MCF 10A (cell line): ENCODE results near the gene MLXIP. TPM values are rescaled to one million over a fixed set of nuclear protein-coding genes. Genes with fewer than 3 reads are reported as not detected.
A peak's percentile ranks its signal among the peaks of the same experiment; 100 is the strongest.

Experiments used
- BruUV-seq: library from RNA; stranded (reverse); fragments of 400-500 nt; replicated peaks from 2 replicates; lab custom pipeline; 2021; lab: Mats Ljungman, UMichigan
- CTCF ChIA-PET: fragments of 300-600 bp; sonication (Branson Sonifier 250); formaldehyde crosslinking; extraction: SDS; loops from one replicate; lab custom pipeline; 2021; ENCODE audit warnings: antibody characterized with exemption, inconsistent platforms; lab: Yijun Ruan, JAX
- POLR2A ChIA-PET: fragments of 300-600, 350-650 bp; sonication (Branson Sonifier 250); formaldehyde crosslinking; extraction: SDS; loops from one replicate; lab custom pipeline; 2020; ENCODE audit warnings: antibody characterized with exemption, inconsistent platforms; lab: Yijun Ruan, JAX
- DNase-seq: peaks from one replicate; pipeline ENCODE4 v3.0.0-alpha.2; 2018; ENCODE audit not compliant: unreplicated experiment
- H3K27ac Mint-ChIP-seq: one replicate; pipeline ENCODE4 v1.8.0; 2022; ENCODE audit warnings: mild to moderate bottlenecking, low read depth, mixed read lengths; ENCODE audit not compliant: unreplicated experiment
- H3K27me3 Mint-ChIP-seq: one replicate; pipeline ENCODE4 v1.8.0; 2022; ENCODE audit warnings: mixed read lengths; ENCODE audit not compliant: insufficient read depth, unreplicated experiment
- H3K36me3 Mint-ChIP-seq: one replicate; pipeline ENCODE4 v1.8.0; 2022; ENCODE audit warnings: mild to moderate bottlenecking, moderate library complexity, mixed read lengths; ENCODE audit not compliant: insufficient read depth, unreplicated experiment
- H3K4me1 Mint-ChIP-seq: one replicate; pipeline ENCODE4 v1.8.0; 2022; ENCODE audit warnings: mixed read lengths; ENCODE audit not compliant: insufficient read depth, unreplicated experiment
- H3K4me3 Mint-ChIP-seq: one replicate; pipeline ENCODE4 v1.8.0; 2022; ENCODE audit warnings: mild to moderate bottlenecking, moderate library complexity, mixed read lengths; ENCODE audit not compliant: unreplicated experiment
- H3K9me3 Mint-ChIP-seq: one replicate; pipeline ENCODE4 v1.8.0; 2022; ENCODE audit warnings: mixed read lengths; ENCODE audit not compliant: unreplicated experiment
- CTCF ChIP-seq: fragments of 200-600 bp; IDR thresholded peaks from one replicate; pipeline ENCODE4 v1.8.0; 2022; ENCODE audit warnings: antibody characterized with exemption, mild to moderate bottlenecking; ENCODE audit not compliant: unreplicated experiment
- intact Hi-C: fragments of 100-400 bp; cut with micrococcal nuclease; formaldehyde crosslinking; loops from 2 replicates; pipeline ENCODE4 v1.14.1; 2022
- total RNA-seq: library from RNA; stranded (reverse); gene quantifications from 2 replicates; pipeline ENCODE4 v1.2.3, GENCODE V29; 2022

The MLXIP gene
- total RNA-seq, 1 experiment from 2014 or later: 35.6 TPM

- BruUV-seq: TSS peak; percentile 14
- peak; percentile 60 for DNase-seq
- H3K9me3 Mint-ChIP-seq: no peaks in the 10 kb centered on the region
- peaks cover 13% of the 10 kb centered on the region for H3K4me1 Mint-ChIP-seq
- H3K27ac Mint-ChIP-seq: peak overlapping the region; percentile 87
- intact Hi-C loops: no loop called here
- no peaks in the 10 kb centered on the region for H3K27me3 Mint-ChIP-seq
- H3K36me3 Mint-ChIP-seq: peaks cover 33% of the 10 kb centered on the region
- TF ChIP-seq CTCF: no peak
- POLR2A ChIA-PET: interaction anchor here (0.5 to 1.8 kb wide), 8 partner anchors 10 to 128 kb away, joined by 3 to 12 read pairs (median 6); partner anchors contain the start of gene MLXIP
- CTCF ChIA-PET: interaction anchor here (0.7 to 3.1 kb wide), 5 partner anchors 9 to 162 kb away, joined by 4 to 26 read pairs (median 4); partner anchors contain the start of gene DIABLO
- peak overlapping the region; percentile 4 for H3K4me3 Mint-ChIP-seq
Measured at GRCh38 chr12:122062832-122063693, 15.5 kb upstream of the MLXIP start.

GRCh38 chr12:122063694-122064024 lies 14.9 kb upstream of the MLXIP start:
- BruUV-seq: no TSS peak
- Mint-ChIP-seq H3K27ac (peak overlapping the region; percentile 87), H3K4me3 (no peak overlapping the region), H3K9me3 (no peaks in the 10 kb centered on the region), H3K36me3 (peaks cover 31% of the 10 kb centered on the region), H3K27me3 (no peaks in the 10 kb centered on the region), H3K4me1 (peaks cover 13% of the 10 kb centered on the region)
- TF ChIP-seq CTCF: no peak
- ChIA-PET POLR2A (interaction anchor here (0.5 to 1.8 kb wide), 8 partner anchors 9 to 127 kb away, joined by 3 to 12 read pairs (median 6); partner anchors contain the start of gene MLXIP), CTCF (interaction anchor here (1.3 to 3.1 kb wide), 4 partner anchors 9 to 162 kb away, joined by 4 to 26 read pairs (median 7); partner anchors contain the start of gene DIABLO)
- intact Hi-C loops: no loop called here
- DNase-seq: no peak

- no TSS peak for BruUV-seq
- Mint-ChIP-seq H3K27me3 (no peaks in the 10 kb centered on the region), H3K4me3 (no peak overlapping the region), H3K36me3 (peaks cover 26% of the 10 kb centered on the region), H3K9me3 (no peaks in the 10 kb centered on the region), H3K4me1 (peaks cover 13% of the 10 kb centered on the region), H3K27ac (no peak overlapping the region)
- peak; percentile 86 for DNase-seq
- intact Hi-C loops: no loop called here
- CTCF ChIA-PET: interaction anchor here (0.6 to 3.1 kb wide), 4 partner anchors 9 to 1644 kb away, joined by 3 to 9 read pairs (median 4); no protein-coding TSS in a partner anchor
- no peak for TF ChIP-seq CTCF
- POLR2A ChIA-PET: interaction anchor here (0.5 to 1.8 kb wide), 3 partner anchors 14 to 127 kb away, joined by 3 to 12 read pairs (median 3); partner anchors contain the start of gene MLXIP
Measured at GRCh38 chr12:122064025-122064777, 14.4 kb upstream of the MLXIP start.
